GM13976 (cell line): ENCODE measurements around the gene MT1F.

ENCODE experiments used
- DNase-seq: peaks from one replicate; pipeline ENCODE4 v3.0.0; 2012; ENCODE audit warnings: low spot score
- CTCF ChIP-seq: IDR thresholded peaks from 2 replicates; pipeline ENCODE4 v1.5.1; 2012; ENCODE audit warnings: borderline replicate concordance, mild to moderate bottlenecking; ENCODE audit not compliant: insufficient read depth; ENCODE audit errors: extremely low read depth, missing control alignments, control extremely low read depth
- in situ Hi-C: fragments of 300-500 bp; cut with MboI; formaldehyde crosslinking; loops from one replicate; pipeline ENCODE4 v1.12.0; 2022; ENCODE audit warnings: low sequenced_read_pairs, mixed read lengths, inconsistent platforms; ENCODE audit not compliant: unreplicated experiment

The MT1F gene

GRCh38 chr16:56657555-56658326 is at the start of gene MT1F:
Gene MT1F (plus strand): TSS chr16:56657959. CDS start chr16:56658059, 100 bp downstream.
- in situ Hi-C loops: no loop called here
- TF ChIP-seq CTCF: no peak
- peak; percentile 47 for DNase-seq

GRCh38 chr16:56608043-56608875 is 49.5 kb upstream of the MT1F start, which contains the start of gene MT2A:
Gene MT2A (plus strand): TSS chr16:56608584. CDS start chr16:56608656, 72 bp downstream.
- in situ Hi-C loops: no loop called here
- DNase-seq: peak; percentile 96
- no peak for TF ChIP-seq CTCF

- no peak for DNase-seq
- in situ Hi-C loops: no loop called here
- TF ChIP-seq CTCF: no peak
Measured at GRCh38 chr16:56608876-56609462, 48.8 kb upstream of the MT1F start.

GRCh38 chr16:56609463-56609921 is 48.3 kb upstream of the MT1F start:
- DNase-seq: peak; percentile 78
- in situ Hi-C loops: no loop called here
- TF ChIP-seq CTCF: no peak

- no peak for DNase-seq
- in situ Hi-C loops: no loop called here
- TF ChIP-seq CTCF: no peak
Measured at GRCh38 chr16:56610017-56610608, 47.6 kb upstream of the MT1F start.

- no peak for TF ChIP-seq CTCF
- in situ Hi-C loops: no loop called here
- no peak for DNase-seq
Measured at GRCh38 chr16:56610609-56611111, 47.1 kb upstream of the MT1F start.
